Measurements from ENCODE around the gene HMG20B.

- no peak for TF ChIP-seq CTCF (optimal IDR thresholded peaks at IDR 0.05 in 1 of 3, IDR thresholded peaks at IDR 0.05 in 1 of 3, conservative IDR thresholded peaks at IDR 0.05 in 1 of 3; ENCODE audit: extremely low read depth in 1 of 3, insufficient read depth in 2 of 3, low read length in 3 of 3)
- no peak for TF ChIP-seq EZH2 (IDR thresholded peaks at IDR 0.05; ENCODE audit: low read length)
Measured at GRCh38 chr19:3570606-3571011, 2.1 kb upstream of the HMG20B start.

All from keratinocyte (primary cell).